IPS DF 19.7 (cell line): ENCODE measurements around the gene SLC7A7.
"Not testable (repeated sequence)": the region's sequence is repeated elsewhere in the genome, so short reads cannot be mapped to it uniquely, and the experiment has no call there.

Source experiments
- DNase-seq: peaks from one replicate; pipeline ENCODE4 v3.0.0-alpha.2; 2013; ENCODE audit warnings: low read depth, low spot score

The SLC7A7 gene

GRCh38 chr14:22757972-22758650 lies 57.1 kb downstream of the SLC7A7 start:
- DNase-seq: not testable (repeated sequence)

GRCh38 chr14:22753586-22753985 lies 61.6 kb downstream of the SLC7A7 start:
- no peak for DNase-seq

GRCh38 chr14:22752422-22752821 lies 62.8 kb downstream of the SLC7A7 start:
- DNase-seq: no peak

- no peak for DNase-seq
Observed at GRCh38 chr14:22748631-22749068, 66.6 kb downstream of the SLC7A7 start.

- DNase-seq: no peak
Observed at GRCh38 chr14:22748206-22748605, 67.0 kb downstream of the SLC7A7 start.

GRCh38 chr14:22747769-22748168 lies 67.5 kb downstream of the SLC7A7 start:
- no peak for DNase-seq

GRCh38 chr14:22740020-22740419 lies 75.2 kb downstream of the SLC7A7 start:
- DNase-seq: no peak

- no peak for DNase-seq
Observed at GRCh38 chr14:22739423-22739822, 75.8 kb downstream of the SLC7A7 start.

- DNase-seq: no peak
Observed at GRCh38 chr14:22737052-22737451, 78.2 kb downstream of the SLC7A7 start.

GRCh38 chr14:22736384-22736783 lies 78.9 kb downstream of the SLC7A7 start:
- DNase-seq: not testable (repeated sequence)

- no peak for DNase-seq
Observed at GRCh38 chr14:22735096-22735495, 80.1 kb downstream of the SLC7A7 start.

- no peak for DNase-seq
Observed at GRCh38 chr14:22733829-22734228, 81.4 kb downstream of the SLC7A7 start.

- DNase-seq: not testable (repeated sequence)
Observed at GRCh38 chr14:22732062-22732461, 83.2 kb downstream of the SLC7A7 start.

- no peak for DNase-seq
Observed at GRCh38 chr14:22726012-22726411, 89.2 kb downstream of the SLC7A7 start.

GRCh38 chr14:22725374-22725773 lies 89.9 kb downstream of the SLC7A7 start:
- not testable (repeated sequence) for DNase-seq

GRCh38 chr14:22724847-22725246 lies 90.4 kb downstream of the SLC7A7 start:
- not testable (repeated sequence) for DNase-seq

GRCh38 chr14:22723815-22724214 lies 91.4 kb downstream of the SLC7A7 start:
- no peak for DNase-seq
